ENCODE results near the gene LUC7L3. TPM values are rescaled to one million over a fixed set of nuclear protein-coding genes. Genes with fewer than 3 reads are reported as not detected.

The LUC7L3 gene
- polyA plus RNA-seq, 3 donors = 14.6 to 49.8 (median 17.1) TPM

GRCh38 chr17:50799582-50799981, 80.2 kb downstream of the LUC7L3 start:
- H3K9me3 Mint-ChIP-seq = no peaks in the 10 kb centered on the region
- Histone ChIP-seq H3K9me3 (replicated peaks in 1 of 2; ENCODE audit: control insufficient read depth in 1 of 2, insufficient read depth in 1 of 2, low read length in 2 of 2) (no peaks in the 10 kb centered on the region), H3K9ac (ENCODE audit: insufficient read depth, low read length, poor library complexity, severe bottlenecking) (no peak overlapping the region), H3K27ac (ENCODE audit: low read depth in 1 of 2, low read length in 2 of 2) (no peak overlapping the region), H3K36me3 (replicated peaks in 1 of 2; ENCODE audit: control insufficient read depth in 1 of 2, insufficient read depth in 2 of 2, low read length in 2 of 2) (no peaks in the 10 kb centered on the region), H3K79me2 (ENCODE audit: insufficient read depth, low read length) (no peaks in the 10 kb centered on the region), H3K4me1 (ENCODE audit: control insufficient read depth in 1 of 2, insufficient read depth in 2 of 2, low read length in 2 of 2) (no peaks in the 10 kb centered on the region), H2AFZ (ENCODE audit: insufficient read depth, low read depth, low read length, poor library complexity, severe bottlenecking) (no peak overlapping the region), H4K20me1 (ENCODE audit: insufficient read depth, low read length) (no peaks in the 10 kb centered on the region), H3K4me2 (replicated peaks; ENCODE audit: extremely low read depth, low read length, poor library complexity, severe bottlenecking) (no peak overlapping the region), H3K4me3 (replicated peaks in 1 of 3; ENCODE audit: low read depth in 2 of 3, low read length in 3 of 3) (no peak overlapping the region), H3K27me3 (ENCODE audit: control insufficient read depth in 2 of 2, insufficient read depth in 2 of 2, low read length in 2 of 2) (no peaks in the 10 kb centered on the region)
- 87% methylated on average over 6 of the region's 9 CpGs for WGBS (ENCODE audit: insufficient coverage)
- no peak overlapping the region for H3K27ac Mint-ChIP-seq
- TF ChIP-seq, protein P1, sequence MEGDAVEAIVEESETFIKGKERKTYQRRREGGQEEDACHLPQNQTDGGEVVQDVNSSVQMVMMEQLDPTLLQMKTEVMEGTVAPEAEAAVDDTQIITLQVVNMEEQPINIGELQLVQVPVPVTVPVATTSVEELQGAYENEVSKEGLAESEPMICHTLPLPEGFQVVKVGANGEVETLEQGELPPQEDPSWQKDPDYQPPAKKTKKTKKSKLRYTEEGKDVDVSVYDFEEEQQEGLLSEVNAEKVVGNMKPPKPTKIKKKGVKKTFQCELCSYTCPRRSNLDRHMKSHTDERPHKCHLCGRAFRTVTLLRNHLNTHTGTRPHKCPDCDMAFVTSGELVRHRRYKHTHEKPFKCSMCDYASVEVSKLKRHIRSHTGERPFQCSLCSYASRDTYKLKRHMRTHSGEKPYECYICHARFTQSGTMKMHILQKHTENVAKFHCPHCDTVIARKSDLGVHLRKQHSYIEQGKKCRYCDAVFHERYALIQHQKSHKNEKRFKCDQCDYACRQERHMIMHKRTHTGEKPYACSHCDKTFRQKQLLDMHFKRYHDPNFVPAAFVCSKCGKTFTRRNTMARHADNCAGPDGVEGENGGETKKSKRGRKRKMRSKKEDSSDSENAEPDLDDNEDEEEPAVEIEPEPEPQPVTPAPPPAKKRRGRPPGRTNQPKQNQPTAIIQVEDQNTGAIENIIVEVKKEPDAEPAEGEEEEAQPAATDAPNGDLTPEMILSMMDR (IDR thresholded peaks at IDR 0.05) = no peak
- peaks cover 2 to 7% (median 6%) of the 10 kb centered on the region in 3 donors for H3K27me3 Mint-ChIP-seq (ENCODE audit: low read depth in 3 of 3)
- peaks cover 2% of the 10 kb centered on the region for H3K4me1 Mint-ChIP-seq
- intact Hi-C loops (cut with micrococcal nuclease) = no loop called here
- H3K36me3 Mint-ChIP-seq = no peaks in the 10 kb centered on the region
- H3K4me3 Mint-ChIP-seq = no peak overlapping the region
- no peak for DNase-seq

- Histone ChIP-seq H2AFZ (ENCODE audit: insufficient read depth, low read depth, low read length, poor library complexity, severe bottlenecking) (no peak overlapping the region), H3K27me3 (ENCODE audit: control insufficient read depth in 2 of 2, insufficient read depth in 2 of 2, low read length in 2 of 2) (no peaks in the 10 kb centered on the region), H3K79me2 (ENCODE audit: insufficient read depth, low read length) (no peaks in the 10 kb centered on the region), H3K4me1 (ENCODE audit: control insufficient read depth in 1 of 2, insufficient read depth in 2 of 2, low read length in 2 of 2) (no peaks in the 10 kb centered on the region), H3K27ac (ENCODE audit: low read depth in 1 of 2, low read length in 2 of 2) (no peak overlapping the region), H3K4me2 (replicated peaks; ENCODE audit: extremely low read depth, low read length, poor library complexity, severe bottlenecking) (no peak overlapping the region), H3K9me3 (replicated peaks in 1 of 2; ENCODE audit: control insufficient read depth in 1 of 2, insufficient read depth in 1 of 2, low read length in 2 of 2) (no peaks in the 10 kb centered on the region), H3K36me3 (replicated peaks in 1 of 2; ENCODE audit: control insufficient read depth in 1 of 2, insufficient read depth in 2 of 2, low read length in 2 of 2) (no peaks in the 10 kb centered on the region), H4K20me1 (ENCODE audit: insufficient read depth, low read length) (no peaks in the 10 kb centered on the region), H3K4me3 (replicated peaks in 1 of 3; ENCODE audit: low read depth in 2 of 3, low read length in 3 of 3) (no peak overlapping the region), H3K9ac (ENCODE audit: insufficient read depth, low read length, poor library complexity, severe bottlenecking) (no peak overlapping the region)
- TF ChIP-seq, protein P1 (IDR thresholded peaks at IDR 0.05) = no peak
- H3K4me1 Mint-ChIP-seq = peaks cover 2% of the 10 kb centered on the region
- no peak for DNase-seq
- no peak overlapping the region for H3K27ac Mint-ChIP-seq
- peaks cover 2 to 10% (median 10%) of the 10 kb centered on the region in 3 donors for H3K27me3 Mint-ChIP-seq (ENCODE audit: low read depth in 3 of 3)
- H3K4me3 Mint-ChIP-seq = no peak overlapping the region
- intact Hi-C loops (cut with micrococcal nuclease) = no loop called here
- 96% methylated on average over 11 of the region's 12 CpGs for WGBS (ENCODE audit: insufficient coverage)
- H3K9me3 Mint-ChIP-seq = no peaks in the 10 kb centered on the region
- no peaks in the 10 kb centered on the region for H3K36me3 Mint-ChIP-seq
Measured at GRCh38 chr17:50800196-50800700, 80.8 kb downstream of the LUC7L3 start.

Data from CD14-positive monocyte (primary cell).